ENCODE results near the gene LRMDA. TPM values are rescaled to one million over a fixed set of nuclear protein-coding genes. Genes with fewer than 3 reads are reported as not detected.

The LRMDA gene
- total and polyA plus RNA-seq, 2 of the 8 experiments (the other 6 are each of a cell fraction or from before 2014, with no cell fraction given), result 0.86 to 2.8 TPM

- TF ChIP-seq CHD7 (IDR thresholded peaks at IDR 0.05; ENCODE audit: insufficient replicate concordance, low read length), result no peak
- TF ChIP-seq HDAC6 (IDR thresholded peaks at IDR 0.05; ENCODE audit: low read depth, low read length), result no peak
These were observed 334.7 kb downstream of the LRMDA start (continued) for GRCh38 chr10:75766106-75766505.
